HEK293T (cell line): ENCODE results near the gene TAL2.

Source experiments
- BHLHE40 ChIP-seq: fragments of 450-650 bp; IDR thresholded peaks from 2 replicates; pipeline ENCODE4 v1.6.1; 2016; ENCODE audit warnings: mild to moderate bottlenecking, moderate library complexity, borderline replicate concordance
- CTBP1 ChIP-seq: fragments of 450-650 bp; IDR thresholded peaks from 2 replicates; pipeline ENCODE4 v1.6.1; 2016; ENCODE audit warnings: borderline replicate concordance
- FOXA1 ChIP-seq: fragments of 450-650 bp; IDR thresholded peaks from 2 replicates; pipeline ENCODE4 v1.6.1; 2016; ENCODE audit warnings: mild to moderate bottlenecking
- FOXK2 ChIP-seq: fragments of 450-650 bp; IDR thresholded peaks from 2 replicates; pipeline ENCODE4 v1.6.1; 2016; ENCODE audit warnings: mild to moderate bottlenecking
- L3MBTL2 ChIP-seq: fragments of 450-650 bp; conservative IDR thresholded peaks from 2 replicates; pipeline ENCODE4 v1.6.1; 2016; ENCODE audit warnings: mild to moderate bottlenecking
- LEF1 ChIP-seq: fragments of 450-650 bp; IDR thresholded peaks from 2 replicates; pipeline ENCODE4 v1.6.1; 2017; ENCODE audit warnings: mild to moderate bottlenecking, borderline replicate concordance
- SP1 ChIP-seq: fragments of 450-650 bp; IDR thresholded peaks from 2 replicates; pipeline ENCODE4 v1.6.1; 2017
- SUZ12 ChIP-seq: fragments of 450-650 bp; IDR thresholded peaks from 2 replicates; pipeline ENCODE4 v1.6.1; 2016; ENCODE audit warnings: mild to moderate bottlenecking
- TARDBP ChIP-seq: fragments of 450-650 bp; IDR thresholded peaks from 2 replicates; pipeline ENCODE4 v1.6.1; 2016
- ZNF384 ChIP-seq: fragments of 450-650 bp; IDR thresholded peaks from 2 replicates; pipeline ENCODE4 v1.6.1; 2016

DNA sequence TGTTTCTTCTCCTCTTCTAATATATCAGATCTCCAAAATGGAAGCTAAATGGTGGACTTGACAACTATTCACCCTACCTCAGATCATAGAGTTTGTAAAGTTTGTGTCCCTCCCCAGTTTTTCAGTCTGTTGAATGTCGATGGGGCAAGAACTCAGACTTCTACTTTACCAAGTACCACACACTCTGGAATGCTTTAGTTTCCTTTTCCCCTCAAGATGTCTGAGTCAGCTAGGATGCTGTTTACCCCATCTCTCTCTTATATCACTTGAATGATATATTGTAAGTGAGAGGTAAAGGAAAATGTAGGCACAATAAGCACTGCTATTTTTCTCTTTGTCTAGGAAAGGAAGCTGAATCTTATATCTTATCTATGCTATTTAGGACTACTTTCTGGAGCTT lies 25.9 kb upstream of the TAL2 start:
- TF ChIP-seq FOXK2: no peak
- no peak for TF ChIP-seq L3MBTL2
- TF ChIP-seq SP1: no peak
- TF ChIP-seq SUZ12: no peak
- no peak for TF ChIP-seq FOXA1
- no peak for TF ChIP-seq ZNF384
- no peak for TF ChIP-seq BHLHE40
- no peak for TF ChIP-seq CTBP1
- no peak for TF ChIP-seq LEF1
- TF ChIP-seq TARDBP: no peak
